CD14-positive monocyte (primary cell): Measurements from ENCODE around the gene AGAP9. TPM values are rescaled to one million over a fixed set of nuclear protein-coding genes. Genes with fewer than 3 reads are reported as not detected.
"Not testable (repeated sequence)": the region's sequence is repeated elsewhere in the genome, so short reads cannot be mapped to it uniquely, and the experiment has no call there.

ENCODE experiments used
- DNase-seq, 3 donors: peaks; one replicate each; pipeline ENCODE4 v3.0.0-alpha.2; 2011 to 2022
- H2AFZ ChIP-seq: 2 replicates; pipeline ENCODE4 v1.6.0; 2012; ENCODE audit warnings: mild to moderate bottlenecking, low read depth, low read length, inconsistent platforms; ENCODE audit not compliant: insufficient read depth, poor library complexity, severe bottlenecking
- H3K27ac ChIP-seq, 2 donors: 1 replicate in 1 of 2; 2 replicates in 1 of 2; pipeline ENCODE4 v1.5.1; 2012 to 2013; ENCODE audit warnings: low read length in 2 of 2, control low read depth in 1 of 2, inconsistent platforms in 1 of 2, low read depth in 1 of 2, mild to moderate bottlenecking in 1 of 2
- H3K27me3 ChIP-seq, 2 donors: one replicate each; pipeline versions ENCODE4 v1.6.0 to v1.6.1; 2011 to 2013; ENCODE audit warnings: low read length in 2 of 2; ENCODE audit not compliant: control insufficient read depth in 2 of 2, insufficient read depth in 2 of 2
- H3K36me3 ChIP-seq, 2 donors: replicated peaks in 1 of 2; 1 replicate in 1 of 2; 2 replicates in 1 of 2; pipeline versions ENCODE4 v1.5.1 to v1.6.1; 2012 to 2013; ENCODE audit warnings: low read length in 2 of 2, control low read depth in 1 of 2, inconsistent platforms in 1 of 2, mild to moderate bottlenecking in 1 of 2; ENCODE audit not compliant: insufficient read depth in 2 of 2, control insufficient read depth in 1 of 2
- H3K4me1 ChIP-seq, 2 donors: 1 replicate in 1 of 2; 2 replicates in 1 of 2; pipeline versions ENCODE4 v1.5.1 to v1.6.1; 2012 to 2013; ENCODE audit warnings: low read length in 2 of 2, control low read depth in 1 of 2, inconsistent platforms in 1 of 2, mild to moderate bottlenecking in 1 of 2, moderate library complexity in 1 of 2; ENCODE audit not compliant: insufficient read depth in 2 of 2, control insufficient read depth in 1 of 2
- H3K4me2 ChIP-seq: replicated peaks from 2 replicates; pipeline ENCODE3; 2012; ENCODE audit warnings: low read length, moderate library complexity, mild to moderate bottlenecking; ENCODE audit not compliant: poor library complexity, severe bottlenecking; ENCODE audit errors: extremely low read depth
- H3K4me3 ChIP-seq, 3 experiments: fragments of 200-600 bp in 1 of 3; sonication (generic) in 1 of 3; replicated peaks in 1 of 3; 1 replicate in 2 of 3; 2 replicates in 1 of 3; pipeline ENCODE4 v1.5.1; 2011 to 2013; ENCODE audit warnings: low read length in 3 of 3, mild to moderate bottlenecking in 3 of 3, control low read depth in 2 of 3, low read depth in 2 of 3, inconsistent platforms in 1 of 3, moderate library complexity in 1 of 3
- H3K79me2 ChIP-seq: 2 replicates; pipeline ENCODE4 v1.6.0; 2012; ENCODE audit warnings: mild to moderate bottlenecking, control low read depth, inconsistent platforms, low read length, moderate library complexity; ENCODE audit not compliant: insufficient read depth
- H3K9ac ChIP-seq: 2 replicates; pipeline ENCODE4 v1.6.0; 2017; ENCODE audit warnings: low read length, mild to moderate bottlenecking; ENCODE audit not compliant: insufficient read depth, poor library complexity, severe bottlenecking
- H3K9me3 ChIP-seq, 2 donors: replicated peaks in 1 of 2; 1 replicate in 1 of 2; 2 replicates in 1 of 2; pipeline versions ENCODE4 v1.5.1 to v1.6.1; 2012 to 2013; ENCODE audit warnings: low read length in 2 of 2, control low read depth in 1 of 2; ENCODE audit not compliant: control insufficient read depth in 1 of 2, insufficient read depth in 1 of 2
- H4K20me1 ChIP-seq: 2 replicates; pipeline ENCODE4 v1.6.0; 2012; ENCODE audit warnings: mild to moderate bottlenecking, low read length, control low read depth, moderate library complexity; ENCODE audit not compliant: insufficient read depth
- H3K27ac Mint-ChIP-seq, 7 donors: one replicate each; pipeline ENCODE4 v1.8.0; 2020; ENCODE audit warnings: mild to moderate bottlenecking in 7 of 7, mixed read lengths in 7 of 7, moderate library complexity in 6 of 7, inconsistent platforms in 2 of 7
- H3K27me3 Mint-ChIP-seq, 3 donors: one replicate each; pipeline ENCODE4 v1.8.0; 2021 to 2022; ENCODE audit warnings: low read depth in 3 of 3, mild to moderate bottlenecking in 3 of 3, mixed read lengths in 3 of 3, moderate library complexity in 3 of 3, inconsistent platforms in 1 of 3
- H3K36me3 Mint-ChIP-seq, 2 donors: one replicate each; pipeline ENCODE4 v1.8.0; 2020; ENCODE audit warnings: mixed read lengths in 2 of 2, inconsistent platforms in 1 of 2, mild to moderate bottlenecking in 1 of 2
- H3K4me1 Mint-ChIP-seq: one replicate; pipeline ENCODE4 v1.8.0; 2020; ENCODE audit warnings: mild to moderate bottlenecking, mixed read lengths
- H3K4me3 Mint-ChIP-seq, 2 donors: one replicate each; pipeline ENCODE4 v1.8.0; 2020; ENCODE audit warnings: mild to moderate bottlenecking in 2 of 2, mixed read lengths in 2 of 2, moderate library complexity in 1 of 2
- H3K9me3 Mint-ChIP-seq, 7 donors: one replicate each; pipeline ENCODE4 v1.8.0; 2020 to 2022; ENCODE audit warnings: mixed read lengths in 7 of 7, mild to moderate bottlenecking in 6 of 7, moderate library complexity in 6 of 7, inconsistent platforms in 2 of 7
- WGBS: methylation state at CpG from one replicate; pipeline ENCODE4 v1.1.5; 2013; ENCODE audit warnings: missing lambda C conversion rate; ENCODE audit not compliant: insufficient coverage; 5-methylcytosine and 5-hydroxymethylcytosine counted together
- intact Hi-C, 2 donors: fragments of 100-400 bp; cut with micrococcal nuclease; formaldehyde crosslinking; loops; one replicate each; pipeline versions ENCODE4 v1.15.0 to v1.15.1; 2023
- polyA plus RNA-seq, 3 donors: library from polyadenylated mRNA; depleted of rRNA in 1 of 3; unstranded in 2 of 3; stranded (reverse) in 1 of 3; fragments of 300-500 nt in 2 of 3; fragments of >200 nt in 1 of 3; fragmentation: Illumina TruSeq in 2 of 3; gene quantifications; 1 replicate in 2 of 3; 2 replicates in 1 of 3; pipeline ENCODE4 v1.2.3, GENCODE V29; 2012 to 2021

The AGAP9 gene
- polyA plus RNA-seq, 3 donors = 0.24 to 11.2 TPM; not detected in 1

GRCh38 chr10:47554552-47554951, 31.1 kb upstream of the AGAP9 start:
- H3K79me2 ChIP-seq = not testable (repeated sequence)

GRCh38 chr10:47553860-47554247, 30.4 kb upstream of the AGAP9 start:
- peak overlapping the region; percentile 72 for H3K9ac ChIP-seq
- H3K27me3 Mint-ChIP-seq, H3K4me1 ChIP-seq, H4K20me1 ChIP-seq, H3K36me3 Mint-ChIP-seq, H3K27me3 ChIP-seq, H3K4me2 ChIP-seq, H3K79me2 ChIP-seq, intact Hi-C loops, H3K36me3 ChIP-seq, H3K9me3 ChIP-seq, H3K9me3 Mint-ChIP-seq: not testable (repeated sequence)
- peak overlapping the region; percentile 81 for H2AFZ ChIP-seq
- Mint-ChIP-seq H3K4me3 (peak overlapping the region; percentile 87 to 99), H3K4me1 (peaks cover 17% of the 10 kb centered on the region), H3K27ac (peak overlapping the region in 5 of 7 donors; percentile 63 to 98 (median 93))
- peak in 2 of 3 donors; percentile 4 to 6 for DNase-seq
- H3K4me3 ChIP-seq = peak overlapping the region; percentile 50 to 76 (median 69)
- no CpG with 5 or more reads among the region's 17 CpGs for WGBS
- peak overlapping the region; percentile 56 to 71 for H3K27ac ChIP-seq

More at GRCh38 chr10:47554552-47554951, 31.1 kb upstream of the AGAP9 start:
- H3K4me3 ChIP-seq, H3K4me1 ChIP-seq, DNase-seq, H3K27ac ChIP-seq, H3K36me3 Mint-ChIP-seq, H3K27me3 Mint-ChIP-seq, H2AFZ ChIP-seq, H3K27me3 ChIP-seq, H3K9ac ChIP-seq, H3K4me2 ChIP-seq, H3K36me3 ChIP-seq, H3K27ac Mint-ChIP-seq, intact Hi-C loops, H4K20me1 ChIP-seq, H3K9me3 Mint-ChIP-seq, H3K4me3 Mint-ChIP-seq, H3K9me3 ChIP-seq: not testable (repeated sequence)
- H3K4me1 Mint-ChIP-seq = peaks cover 20% of the 10 kb centered on the region
- no CpG with 5 or more reads among the region's 6 CpGs for WGBS

- peak overlapping the region; percentile 50 to 76 (median 69) for H3K4me3 ChIP-seq
- H3K9me3 Mint-ChIP-seq, H3K79me2 ChIP-seq, H3K27me3 Mint-ChIP-seq, H3K9me3 ChIP-seq, intact Hi-C loops, H4K20me1 ChIP-seq, H3K36me3 Mint-ChIP-seq, H3K27me3 ChIP-seq, H3K4me1 ChIP-seq, H3K36me3 ChIP-seq: not testable (repeated sequence)
- H3K27ac Mint-ChIP-seq = peak overlapping the region; percentile 92 to 98 (median 96)
- H3K9ac ChIP-seq = peak overlapping the region; percentile 72
- H3K4me2 ChIP-seq = peak overlapping the region; percentile 60
- peaks cover 15% of the 10 kb centered on the region for H3K4me1 Mint-ChIP-seq
- peak overlapping the region; percentile 99 for H3K4me3 Mint-ChIP-seq
- WGBS = 0% methylated on average over 22 of the region's 60 CpGs
- peak; percentile 37 to 46 (median 42) for DNase-seq
- H2AFZ ChIP-seq = peak overlapping the region; percentile 81
- H3K27ac ChIP-seq = peak overlapping the region; percentile 56 to 71
Observed at GRCh38 chr10:47553214-47553859, 29.9 kb upstream of the AGAP9 start.

- H3K9ac ChIP-seq = peak overlapping the region; percentile 72
- H3K36me3 ChIP-seq, H3K79me2 ChIP-seq, H3K27me3 ChIP-seq, H3K27me3 Mint-ChIP-seq, H3K4me1 ChIP-seq, H3K36me3 Mint-ChIP-seq, H3K4me2 ChIP-seq, intact Hi-C loops, H3K9me3 Mint-ChIP-seq, H3K9me3 ChIP-seq, H4K20me1 ChIP-seq: not testable (repeated sequence)
- no CpG with 5 or more reads among the region's 7 CpGs for WGBS
- H3K27ac ChIP-seq = peak overlapping the region; percentile 56 to 71
- peaks cover 11% of the 10 kb centered on the region for H3K4me1 Mint-ChIP-seq
- peak overlapping the region; percentile 50 to 76 (median 69) for H3K4me3 ChIP-seq
- H3K4me3 Mint-ChIP-seq = peak overlapping the region; percentile 99
- peak; percentile 25 to 65 (median 60) for DNase-seq
- peak overlapping the region; percentile 81 for H2AFZ ChIP-seq
- H3K27ac Mint-ChIP-seq = peak overlapping the region in 6 of 7 donors; percentile 7 to 98 (median 96)
Observed at GRCh38 chr10:47552719-47553118, 29.3 kb upstream of the AGAP9 start.
